ENCODE data around the gene KCNK1.

Gene KCNK1

GRCh38 chr1:233624289-233624688 is 10.4 kb downstream of the KCNK1 start:
- TF ChIP-seq CTCF (IDR thresholded peaks at IDR 0.05; ENCODE audit: unreplicated experiment in 3 of 3) = no peak
- Mint-ChIP-seq H3K36me3 (ENCODE audit: low read depth) (no peaks in the 10 kb centered on the region), H3K4me3 (no peak overlapping the region), H3K4me1 (no peaks in the 10 kb centered on the region), H3K27ac (no peak overlapping the region), H3K27me3 (ENCODE audit: low read depth) (peaks cover 18% of the 10 kb centered on the region), H3K9me3 (no peaks in the 10 kb centered on the region)

GRCh38 chr1:233625087-233625486 is 11.2 kb downstream of the KCNK1 start:
- no peak overlapping the region for H3K27ac Mint-ChIP-seq
- peaks cover 18% of the 10 kb centered on the region for H3K27me3 Mint-ChIP-seq (ENCODE audit: low read depth)
- no peaks in the 10 kb centered on the region for H3K9me3 Mint-ChIP-seq
- no peaks in the 10 kb centered on the region for H3K36me3 Mint-ChIP-seq (ENCODE audit: low read depth)
- no peak for TF ChIP-seq CTCF (IDR thresholded peaks at IDR 0.05; ENCODE audit: unreplicated experiment in 3 of 3)
- no peak overlapping the region for H3K4me3 Mint-ChIP-seq
- H3K4me1 Mint-ChIP-seq = no peaks in the 10 kb centered on the region

- Mint-ChIP-seq H3K4me1 (no peaks in the 10 kb centered on the region), H3K27ac (no peak overlapping the region), H3K36me3 (ENCODE audit: low read depth) (no peaks in the 10 kb centered on the region), H3K9me3 (no peaks in the 10 kb centered on the region), H3K4me3 (no peak overlapping the region), H3K27me3 (ENCODE audit: low read depth) (peaks cover 18% of the 10 kb centered on the region)
- no peak for TF ChIP-seq CTCF (IDR thresholded peaks at IDR 0.05; ENCODE audit: unreplicated experiment in 3 of 3)
Observed at GRCh38 chr1:233625510-233625981, 11.6 kb downstream of the KCNK1 start.

- Mint-ChIP-seq H3K27ac (no peak overlapping the region), H3K27me3 (ENCODE audit: low read depth) (peaks cover 6% of the 10 kb centered on the region), H3K36me3 (ENCODE audit: low read depth) (no peaks in the 10 kb centered on the region), H3K4me3 (no peak overlapping the region), H3K9me3 (no peaks in the 10 kb centered on the region), H3K4me1 (no peaks in the 10 kb centered on the region)
- no peak for TF ChIP-seq CTCF (IDR thresholded peaks at IDR 0.05; ENCODE audit: unreplicated experiment in 3 of 3)
Observed at GRCh38 chr1:233627376-233627775, 13.5 kb downstream of the KCNK1 start.

- H3K4me1 Mint-ChIP-seq = no peaks in the 10 kb centered on the region
- no peaks in the 10 kb centered on the region for H3K9me3 Mint-ChIP-seq
- H3K27me3 Mint-ChIP-seq (ENCODE audit: low read depth) = peaks cover 8% of the 10 kb centered on the region
- no peaks in the 10 kb centered on the region for H3K36me3 Mint-ChIP-seq (ENCODE audit: low read depth)
- H3K4me3 Mint-ChIP-seq = no peak overlapping the region
- no peak for TF ChIP-seq CTCF (IDR thresholded peaks at IDR 0.05; ENCODE audit: unreplicated experiment in 3 of 3)
- no peak overlapping the region for H3K27ac Mint-ChIP-seq
Observed at GRCh38 chr1:233627823-233628222, 13.9 kb downstream of the KCNK1 start.

- Mint-ChIP-seq H3K4me3 (no peak overlapping the region), H3K4me1 (no peaks in the 10 kb centered on the region), H3K36me3 (ENCODE audit: low read depth) (no peaks in the 10 kb centered on the region), H3K9me3 (no peaks in the 10 kb centered on the region), H3K27me3 (ENCODE audit: low read depth) (peaks cover 4% of the 10 kb centered on the region), H3K27ac (no peak overlapping the region)
- no peak for TF ChIP-seq CTCF (IDR thresholded peaks at IDR 0.05; ENCODE audit: unreplicated experiment in 3 of 3)
Observed at GRCh38 chr1:233629305-233629935, 15.5 kb downstream of the KCNK1 start.
